HepG2 (cell line): ENCODE data around the gene PREX1. TPM values are rescaled to one million over a fixed set of nuclear protein-coding genes. Genes with fewer than 3 reads are reported as not detected.
A peak's percentile ranks its signal among the peaks of the same experiment; 100 is the strongest.

Experiments
- CCDC6 ChIP-seq: sonication (generic); formaldehyde crosslinking; IDR thresholded peaks from 2 replicates; pipeline ENCODE4 v1.8.1; 2022; ENCODE audit warnings: mild to moderate bottlenecking, missing genetic modification reagents, moderate library complexity
- CREBL2 ChIP-seq: sonication (generic); formaldehyde crosslinking; IDR thresholded peaks from 2 replicates; pipeline ENCODE4 v1.8.1; 2023; ENCODE audit warnings: missing genetic modification reagents, mild to moderate bottlenecking, borderline replicate concordance
- GMEB2 ChIP-seq: IDR thresholded peaks from 2 replicates; pipeline ENCODE4 v1.6.1; 2016; ENCODE audit warnings: missing biosample characterization, missing genetic modification reagents, low read depth
- IRF2 ChIP-seq: IDR thresholded peaks from 2 replicates; pipeline ENCODE4 v1.6.1; 2018; ENCODE audit warnings: missing genetic modification reagents, missing compliant biosample characterization
- KLF15 ChIP-seq: sonication (generic); formaldehyde crosslinking; IDR thresholded peaks from 2 replicates; pipeline ENCODE4 v1.8.1; 2023; ENCODE audit warnings: borderline replicate concordance, mild to moderate bottlenecking, inconsistent platforms, missing genetic modification reagents, mixed read lengths
- MIER3 ChIP-seq: IDR thresholded peaks from 2 replicates; pipeline ENCODE4 v1.6.1; 2016; ENCODE audit warnings: missing compliant biosample characterization, borderline replicate concordance
- MXD4 ChIP-seq: IDR thresholded peaks from 2 replicates; pipeline ENCODE4 v1.6.1; 2016; ENCODE audit warnings: mild to moderate bottlenecking, missing biosample characterization, missing genetic modification reagents
- REL ChIP-seq: sonication (generic); formaldehyde crosslinking; conservative IDR thresholded peaks from 2 replicates; pipeline ENCODE4 v1.8.0; 2022; ENCODE audit warnings: mild to moderate bottlenecking, missing genetic modification reagents, moderate library complexity
- SP140L ChIP-seq: sonication (generic); formaldehyde crosslinking; IDR thresholded peaks from 2 replicates; pipeline ENCODE4 v1.4.0; 2020; ENCODE audit warnings: missing genetic modification reagents, borderline replicate concordance
- TMF1 ChIP-seq: sonication (generic); formaldehyde crosslinking; IDR thresholded peaks from 2 replicates; pipeline ENCODE4 v1.8.1; 2022; ENCODE audit warnings: low read depth, missing genetic modification reagents
- ZFY ChIP-seq: sonication (generic); formaldehyde crosslinking; IDR thresholded peaks from 2 replicates; pipeline ENCODE4 v1.4.0; 2020; ENCODE audit warnings: missing genetic modification reagents
- polyA plus RNA-seq, 8 experiments: library from polyadenylated mRNA; depleted of rRNA in 3 of 8; stranded (reverse) in 7 of 8; unstranded in 1 of 8; fragments of >200 nt; fragmentation: Illumina TruSeq in 4 of 8; extraction: Trizol in 4 of 8; gene quantifications; 2 replicates each; pipeline versions ENCODE4 v1.2.1 to v1.2.3, GENCODE V29; 2011 to 2016; ENCODE audit warnings: low read depth in 4 of 8, missing spikeins in 1 of 8, mixed read lengths in 1 of 8; ENCODE audit not compliant: insufficient read depth in 1 of 8
- total RNA-seq, 5 experiments: library from RNA; depleted of rRNA; stranded (reverse); fragments of >200 nt; fragmentation: Illumina TruSeq; extraction: Trizol; gene quantifications; 2 replicates each; pipeline ENCODE4 v1.2.3, GENCODE V29; 2016; ENCODE audit warnings: low read depth in 1 of 5
- TF ChIP-seq, protein P1 (sequence below): sonication (generic); formaldehyde crosslinking; IDR thresholded peaks from 2 replicates; pipeline ENCODE4 v1.4.0; 2020; ENCODE audit warnings: mild to moderate bottlenecking, missing genetic modification reagents
- TF ChIP-seq, protein P2 (sequence below), 2 experiments: sonication (generic) in 1 of 2; formaldehyde crosslinking in 1 of 2; IDR thresholded peaks; 2 replicates each; pipeline versions ENCODE4 v1.6.1 to v1.9.0; 2014 to 2022; ENCODE audit warnings: antibody characterized with exemption in 1 of 2, borderline replicate concordance in 1 of 2, inconsistent platforms in 1 of 2, low read depth in 1 of 2, missing genetic modification reagents in 1 of 2
- TF ChIP-seq, protein P3 (sequence below): sonication (generic); formaldehyde crosslinking; IDR thresholded peaks from 2 replicates; pipeline ENCODE4 v1.5.1; 2020; ENCODE audit warnings: mild to moderate bottlenecking, missing genetic modification reagents, moderate library complexity

Gene PREX1
- total and polyA plus RNA-seq, 2 of the 13 experiments (the other 11 are each of a cell fraction or from before 2014, with no cell fraction given), result 0.02 to 0.04 TPM

DNA sequence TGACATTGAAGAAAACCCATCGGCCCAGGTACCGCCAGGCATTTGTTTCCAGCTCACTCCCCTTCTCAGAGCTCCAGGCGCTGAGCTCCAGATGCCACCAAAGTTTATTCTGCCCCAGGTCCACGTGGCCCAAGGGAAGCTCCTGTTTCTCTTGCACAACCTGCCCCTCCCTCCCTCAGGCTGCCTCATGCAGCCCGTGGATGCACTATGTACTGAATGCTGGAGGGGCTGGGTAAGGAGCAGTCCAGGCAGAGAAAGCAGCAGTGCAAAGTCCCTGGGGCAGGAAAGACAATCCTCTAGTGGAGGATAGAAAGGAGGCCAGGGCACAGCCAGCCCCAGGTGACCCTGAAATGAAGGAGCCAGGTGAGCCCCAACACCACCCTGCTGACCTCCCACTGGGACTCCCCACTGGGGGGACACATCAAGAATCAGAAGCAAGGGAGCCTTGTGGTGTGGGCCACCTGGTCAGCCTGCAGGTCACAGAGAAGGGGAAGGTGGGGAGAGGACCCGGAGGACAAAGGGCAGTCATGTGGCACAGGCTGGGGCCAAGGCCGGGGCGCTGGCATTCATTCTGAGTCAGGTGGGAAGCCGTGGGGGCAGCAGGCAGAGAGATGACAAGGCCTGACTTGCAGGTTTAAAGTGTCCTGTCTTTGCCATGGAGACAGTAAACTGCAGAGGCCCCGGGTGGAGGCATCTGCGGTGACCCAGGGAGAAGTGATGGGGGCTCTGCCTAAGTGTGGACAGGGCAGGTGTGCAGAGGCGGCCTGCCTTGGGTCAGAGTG is 230.1 kb downstream of the PREX1 start (continued):
- no peak for TF ChIP-seq MIER3 (CRISPR knock-in tag)
- TF ChIP-seq ZFY, result peak; percentile 25; the same call in 1 of the 2 replicates
- no peak for TF ChIP-seq SP140L (CRISPR knock-in tag)
- no peak for TF ChIP-seq REL (CRISPR knock-in tag)
- no peak for TF ChIP-seq CREBL2 (CRISPR knock-in tag)
- TF ChIP-seq, protein P1, sequence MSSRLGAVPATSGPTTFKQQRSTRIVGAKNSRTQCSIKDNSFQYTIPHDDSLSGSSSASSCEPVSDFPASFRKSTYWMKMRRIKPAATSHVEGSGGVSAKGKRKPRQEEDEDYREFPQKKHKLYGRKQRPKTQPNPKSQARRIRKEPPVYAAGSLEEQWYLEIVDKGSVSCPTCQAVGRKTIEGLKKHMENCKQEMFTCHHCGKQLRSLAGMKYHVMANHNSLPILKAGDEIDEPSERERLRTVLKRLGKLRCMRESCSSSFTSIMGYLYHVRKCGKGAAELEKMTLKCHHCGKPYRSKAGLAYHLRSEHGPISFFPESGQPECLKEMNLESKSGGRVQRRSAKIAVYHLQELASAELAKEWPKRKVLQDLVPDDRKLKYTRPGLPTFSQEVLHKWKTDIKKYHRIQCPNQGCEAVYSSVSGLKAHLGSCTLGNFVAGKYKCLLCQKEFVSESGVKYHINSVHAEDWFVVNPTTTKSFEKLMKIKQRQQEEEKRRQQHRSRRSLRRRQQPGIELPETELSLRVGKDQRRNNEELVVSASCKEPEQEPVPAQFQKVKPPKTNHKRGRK (CRISPR knock-in tag), result no peak
- TF ChIP-seq CCDC6 (CRISPR knock-in tag), result 0 out of 2 replicates have a peak, but pooled peaks have one; percentile 47
- TF ChIP-seq TMF1 (CRISPR knock-in tag), result 0 out of 2 replicates have a peak, but pooled peaks have one; percentile 25
- no peak for TF ChIP-seq KLF15 (CRISPR knock-in tag)
- TF ChIP-seq, protein P2, sequence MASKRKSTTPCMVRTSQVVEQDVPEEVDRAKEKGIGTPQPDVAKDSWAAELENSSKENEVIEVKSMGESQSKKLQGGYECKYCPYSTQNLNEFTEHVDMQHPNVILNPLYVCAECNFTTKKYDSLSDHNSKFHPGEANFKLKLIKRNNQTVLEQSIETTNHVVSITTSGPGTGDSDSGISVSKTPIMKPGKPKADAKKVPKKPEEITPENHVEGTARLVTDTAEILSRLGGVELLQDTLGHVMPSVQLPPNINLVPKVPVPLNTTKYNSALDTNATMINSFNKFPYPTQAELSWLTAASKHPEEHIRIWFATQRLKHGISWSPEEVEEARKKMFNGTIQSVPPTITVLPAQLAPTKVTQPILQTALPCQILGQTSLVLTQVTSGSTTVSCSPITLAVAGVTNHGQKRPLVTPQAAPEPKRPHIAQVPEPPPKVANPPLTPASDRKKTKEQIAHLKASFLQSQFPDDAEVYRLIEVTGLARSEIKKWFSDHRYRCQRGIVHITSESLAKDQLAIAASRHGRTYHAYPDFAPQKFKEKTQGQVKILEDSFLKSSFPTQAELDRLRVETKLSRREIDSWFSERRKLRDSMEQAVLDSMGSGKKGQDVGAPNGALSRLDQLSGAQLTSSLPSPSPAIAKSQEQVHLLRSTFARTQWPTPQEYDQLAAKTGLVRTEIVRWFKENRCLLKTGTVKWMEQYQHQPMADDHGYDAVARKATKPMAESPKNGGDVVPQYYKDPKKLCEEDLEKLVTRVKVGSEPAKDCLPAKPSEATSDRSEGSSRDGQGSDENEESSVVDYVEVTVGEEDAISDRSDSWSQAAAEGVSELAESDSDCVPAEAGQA (IDR thresholded peaks at IDR 0.05; ENCODE audit: low read depth), result 0 out of 2 replicates have a peak, but pooled peaks have one; percentile 38
- TF ChIP-seq, protein P2 (CRISPR knock-in tag; IDR thresholded peaks at IDR 0.05; ENCODE audit: borderline replicate concordance), result no peak
- TF ChIP-seq, protein P3, sequence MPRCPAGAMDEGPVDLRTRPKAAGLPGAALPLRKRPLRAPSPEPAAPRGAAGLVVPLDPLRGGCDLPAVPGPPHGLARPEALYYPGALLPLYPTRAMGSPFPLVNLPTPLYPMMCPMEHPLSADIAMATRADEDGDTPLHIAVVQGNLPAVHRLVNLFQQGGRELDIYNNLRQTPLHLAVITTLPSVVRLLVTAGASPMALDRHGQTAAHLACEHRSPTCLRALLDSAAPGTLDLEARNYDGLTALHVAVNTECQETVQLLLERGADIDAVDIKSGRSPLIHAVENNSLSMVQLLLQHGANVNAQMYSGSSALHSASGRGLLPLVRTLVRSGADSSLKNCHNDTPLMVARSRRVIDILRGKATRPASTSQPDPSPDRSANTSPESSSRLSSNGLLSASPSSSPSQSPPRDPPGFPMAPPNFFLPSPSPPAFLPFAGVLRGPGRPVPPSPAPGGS (CRISPR knock-in tag), result no peak
- TF ChIP-seq GMEB2, result no peak
- TF ChIP-seq MXD4 (CRISPR knock-in tag), result peak; percentile 68; the same call in 1 of the 2 replicates
- TF ChIP-seq IRF2, result no peak; the same call in 1 of the 2 replicates
